OCI-LY3 (cell line): ENCODE measurements around the gene PRAC2.
A peak's percentile ranks its signal among the peaks of the same experiment; 100 is the strongest.

Experiments
- H2AFZ ChIP-seq: fragments of 200-600, 300-600 bp; shearing (Covaris generic); 2 replicates; pipeline ENCODE4 v1.6.0; 2014; ENCODE audit warnings: antibody characterized with exemption, low read depth, low read length
- H3K27ac ChIP-seq: fragments of 200-600, 300-600 bp; sonication (generic); 2 replicates; pipeline ENCODE4 v1.5.1; 2014; ENCODE audit warnings: mild to moderate bottlenecking, low read length, moderate library complexity, mixed read lengths
- H3K27me3 ChIP-seq: fragments of 200-600, 300-600 bp; sonication (generic); 2 replicates; pipeline ENCODE4 v1.6.1; 2014; ENCODE audit warnings: low read depth, low read length, mixed read lengths
- H3K36me3 ChIP-seq: fragments of 200-600, 300-600 bp; sonication (generic); replicated peaks from 2 replicates; pipeline ENCODE3; 2014; ENCODE audit warnings: low read depth, low read length, mixed read lengths
- H3K4me1 ChIP-seq: fragments of 300-600, 200-600 bp; sonication (generic); 2 replicates; pipeline ENCODE4 v1.6.1; 2014; ENCODE audit warnings: low read length, mixed read lengths
- H3K4me2 ChIP-seq: fragments of 200-600, 300-600 bp; sonication (generic); 2 replicates; pipeline ENCODE4 v1.6.1; 2014; ENCODE audit warnings: low read length, mixed read lengths
- H3K4me3 ChIP-seq: fragments of 300-600, 200-600 bp; sonication (generic); 2 replicates; pipeline ENCODE4 v1.5.1; 2014; ENCODE audit warnings: antibody characterized with exemption, mild to moderate bottlenecking, low read length, moderate library complexity
- H3K79me2 ChIP-seq: fragments of 300-600, 200-600 bp; shearing (Covaris generic); 2 replicates; pipeline ENCODE4 v1.6.1; 2014; ENCODE audit warnings: mild to moderate bottlenecking, low read length, mixed read lengths
- H3K9ac ChIP-seq: fragments of 300-600, 200-600 bp; shearing (Covaris generic); 2 replicates; pipeline ENCODE4 v1.6.0; 2014; ENCODE audit warnings: mild to moderate bottlenecking, low read length, moderate library complexity
- H3K9me3 ChIP-seq: fragments of 200-600, 300-600 bp; shearing (Covaris generic); 2 replicates; pipeline ENCODE4 v1.6.1; 2014; ENCODE audit warnings: low read length, mixed read lengths; ENCODE audit not compliant: insufficient read depth
- H4K20me1 ChIP-seq: fragments of 200-600, 300-600 bp; sonication (generic); 2 replicates; pipeline ENCODE4 v1.6.1; 2016; ENCODE audit warnings: low read length, mixed read lengths; ENCODE audit not compliant: insufficient read depth
- CTCF ChIP-seq: fragments of 200-600, 300-600 bp; sonication (generic); IDR thresholded peaks from 2 replicates; pipeline ENCODE4 v1.5.1; 2014; ENCODE audit warnings: antibody characterized with exemption, low read length, low read depth
- EZH2phosphoT487 ChIP-seq: fragments of 200-600 bp; shearing (Covaris generic); IDR thresholded peaks from 2 replicates; pipeline ENCODE4 v1.6.1; 2018; ENCODE audit warnings: antibody characterized with exemption, mixed run types, low read depth

Gene PRAC2

GRCh38 chr17:48727415-48728175 lies 4.6 kb downstream of the PRAC2 start:
- Histone ChIP-seq H3K27me3 (peaks cover 9% of the 10 kb centered on the region; the same call in 1 of the 2 replicates), H3K4me3 (no peak overlapping the region), H3K27ac (no peak overlapping the region), H3K4me1 (peaks cover 16% of the 10 kb centered on the region), H3K4me2 (no peak overlapping the region), H3K36me3 (no peaks in the 10 kb centered on the region), H2AFZ (no peak overlapping the region), H3K79me2 (no peaks in the 10 kb centered on the region), H4K20me1 (no peaks in the 10 kb centered on the region), H3K9me3 (no peaks in the 10 kb centered on the region), H3K9ac (no peak overlapping the region)
- TF ChIP-seq EZH2phosphoT487 = no peak
- TF ChIP-seq CTCF = no peak

GRCh38 chr17:48728232-48729231 lies 5.5 kb downstream of the PRAC2 start, which contains the start of gene HOXB13:
Gene HOXB13 (minus strand): TSS chr17:48728750. CDS start chr17:48728593, 157 bp downstream.
- TF ChIP-seq EZH2phosphoT487 (no peak), CTCF (no peak)
- Histone ChIP-seq H3K4me3 (peak within 1 kb of the TSS; percentile 60), H3K27ac (no peak within 1 kb of the TSS), H3K36me3 (no peaks in the 10 kb centered on the region), H3K9me3 (no peaks in the 10 kb centered on the region), H3K4me1 (peaks cover 9% of the 10 kb centered on the region; the same call in 1 of the 2 replicates), H2AFZ (peak within 1 kb of the TSS; percentile 82; the same call in 1 of the 2 replicates), H4K20me1 (no peaks in the 10 kb centered on the region), H3K79me2 (no peaks in the 10 kb centered on the region), H3K4me2 (peak within 1 kb of the TSS; percentile 56), H3K9ac (peak within 1 kb of the TSS; percentile 16; the same call in 1 of the 2 replicates), H3K27me3 (peaks cover 9% of the 10 kb centered on the region; the same call in 1 of the 2 replicates)

- Histone ChIP-seq H3K4me3 (peak overlapping the region; percentile 60), H3K27me3 (peaks cover 9% of the 10 kb centered on the region), H3K79me2 (no peaks in the 10 kb centered on the region), H3K36me3 (no peaks in the 10 kb centered on the region), H3K4me1 (peaks cover 9% of the 10 kb centered on the region; the same call in 1 of the 2 replicates), H4K20me1 (no peaks in the 10 kb centered on the region), H3K4me2 (peak overlapping the region; percentile 56), H3K9ac (peak overlapping the region; percentile 16; the same call in 1 of the 2 replicates), H3K9me3 (no peaks in the 10 kb centered on the region), H2AFZ (peak overlapping the region; percentile 82; the same call in 1 of the 2 replicates), H3K27ac (no peak overlapping the region)
- no peak for TF ChIP-seq EZH2phosphoT487
- TF ChIP-seq CTCF = no peak
These were observed 6.6 kb downstream of the PRAC2 start for GRCh38 chr17:48729335-48730239.
